Breast epithelium (tissue), 3 donors: ENCODE data around the gene MFSD6L.

ENCODE experiments used
- POLR2A ChIP-seq: fragments of 450-650 bp; IDR thresholded peaks from one replicate; pipeline ENCODE4 v1.6.1; 2016; ENCODE audit warnings: antibody characterized with exemption, mild to moderate bottlenecking, moderate library complexity
- POLR2AphosphoS5 ChIP-seq, 3 donors: sonication (generic); formaldehyde crosslinking; IDR thresholded peaks; one replicate each; pipeline ENCODE4 v1.6.1; 2017; ENCODE audit warnings: antibody characterized with exemption in 3 of 3
- TF ChIP-seq, protein P1 (sequence below), 3 donors: fragments of 450-650 bp; IDR thresholded peaks; one replicate each; pipeline ENCODE4 v1.5.1; 2016 to 2017; ENCODE audit warnings: antibody characterized with exemption in 3 of 3, mild to moderate bottlenecking in 3 of 3, moderate library complexity in 3 of 3

DNA sequence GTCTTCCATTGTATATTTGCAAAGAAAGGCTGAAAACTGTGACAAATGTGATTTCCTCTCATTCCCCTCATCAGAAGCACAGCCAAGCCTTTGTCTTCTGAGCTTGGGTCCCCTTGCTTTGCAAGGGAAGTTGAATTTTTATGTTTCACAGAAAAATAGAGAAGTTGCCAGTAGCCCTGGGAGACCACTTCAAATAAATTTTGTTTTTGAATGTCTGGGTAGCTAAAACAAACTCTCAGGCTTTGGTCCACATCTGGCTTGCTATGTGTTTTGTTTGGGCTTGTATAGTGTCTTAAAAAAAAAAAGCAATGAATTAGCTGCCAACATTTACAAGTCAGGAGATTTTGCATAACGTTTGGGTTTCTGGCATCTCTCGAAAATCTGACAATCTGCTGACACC, 44.2 kb upstream of the MFSD6L start:
- TF ChIP-seq, protein P1, sequence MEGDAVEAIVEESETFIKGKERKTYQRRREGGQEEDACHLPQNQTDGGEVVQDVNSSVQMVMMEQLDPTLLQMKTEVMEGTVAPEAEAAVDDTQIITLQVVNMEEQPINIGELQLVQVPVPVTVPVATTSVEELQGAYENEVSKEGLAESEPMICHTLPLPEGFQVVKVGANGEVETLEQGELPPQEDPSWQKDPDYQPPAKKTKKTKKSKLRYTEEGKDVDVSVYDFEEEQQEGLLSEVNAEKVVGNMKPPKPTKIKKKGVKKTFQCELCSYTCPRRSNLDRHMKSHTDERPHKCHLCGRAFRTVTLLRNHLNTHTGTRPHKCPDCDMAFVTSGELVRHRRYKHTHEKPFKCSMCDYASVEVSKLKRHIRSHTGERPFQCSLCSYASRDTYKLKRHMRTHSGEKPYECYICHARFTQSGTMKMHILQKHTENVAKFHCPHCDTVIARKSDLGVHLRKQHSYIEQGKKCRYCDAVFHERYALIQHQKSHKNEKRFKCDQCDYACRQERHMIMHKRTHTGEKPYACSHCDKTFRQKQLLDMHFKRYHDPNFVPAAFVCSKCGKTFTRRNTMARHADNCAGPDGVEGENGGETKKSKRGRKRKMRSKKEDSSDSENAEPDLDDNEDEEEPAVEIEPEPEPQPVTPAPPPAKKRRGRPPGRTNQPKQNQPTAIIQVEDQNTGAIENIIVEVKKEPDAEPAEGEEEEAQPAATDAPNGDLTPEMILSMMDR (IDR thresholded peaks at IDR 0.05) = no peak
- TF ChIP-seq POLR2A (no peak), POLR2AphosphoS5 (IDR thresholded peaks at IDR 0.05) (no peak)
